Suprapubic skin (tissue), 4 donors: ENCODE data around the gene SPATS2L. TPM values are rescaled to one million over a fixed set of nuclear protein-coding genes. Genes with fewer than 3 reads are reported as not detected.

Experiments used
- DNase-seq, 2 donors: peaks; one replicate each; pipeline ENCODE4 v3.0.0-alpha.2; 2019; ENCODE audit warnings: low spot score in 2 of 2
- H3K27ac ChIP-seq: fragments of 200-600 bp; sonication (generic); one replicate; pipeline ENCODE4 v1.5.1; 2019
- H3K27me3 ChIP-seq: fragments of 200-600 bp; sonication (generic); one replicate; pipeline ENCODE4 v1.5.1; 2019
- H3K36me3 ChIP-seq: fragments of 200-600 bp; sonication (generic); one replicate; pipeline ENCODE4 v1.5.1; 2019
- H3K4me1 ChIP-seq: fragments of 200-600 bp; sonication (generic); one replicate; pipeline ENCODE4 v1.5.1; 2019
- H3K4me3 ChIP-seq: fragments of 200-600 bp; sonication (generic); one replicate; pipeline ENCODE4 v1.5.1; 2019; ENCODE audit warnings: mild to moderate bottlenecking
- H3K9me3 ChIP-seq: fragments of 200-600 bp; sonication (generic); one replicate; pipeline ENCODE4 v1.5.1; 2019
- CTCF ChIP-seq, 2 donors: fragments of 200-600 bp in 1 of 2; fragments of 450-650 bp in 1 of 2; sonication (generic) in 1 of 2; IDR thresholded peaks; one replicate each; pipeline ENCODE4 v1.5.1; 2016 to 2019; ENCODE audit warnings: antibody characterized with exemption in 2 of 2, mild to moderate bottlenecking in 1 of 2, moderate library complexity in 1 of 2
- EP300 ChIP-seq: sonication (generic); formaldehyde crosslinking; IDR thresholded peaks from one replicate; pipeline ENCODE4 v1.6.1; 2017; ENCODE audit warnings: antibody characterized with exemption
- POLR2A ChIP-seq, 2 donors: fragments of 450-650 bp; IDR thresholded peaks; one replicate each; pipeline ENCODE4 v1.6.1; 2017; ENCODE audit warnings: antibody characterized with exemption in 2 of 2, mild to moderate bottlenecking in 2 of 2, moderate library complexity in 2 of 2
- POLR2AphosphoS5 ChIP-seq, 3 donors: sonication (generic); formaldehyde crosslinking; IDR thresholded peaks; one replicate each; pipeline ENCODE4 v1.6.1; 2017; ENCODE audit warnings: antibody characterized with exemption in 3 of 3
- WGBS: methylation state at CpG from one replicate; pipeline ENCODE4 v1.1.5; 2018; 5-methylcytosine and 5-hydroxymethylcytosine counted together
- total RNA-seq, 4 donors: library from RNA; depleted of rRNA; stranded (reverse); fragments of >200 nt; gene quantifications; one replicate each; pipeline ENCODE4 v1.1.0, GENCODE V29; 2016

SPATS2L gene
- total RNA-seq, 4 donors from 2014 or later: 39.9 to 104 (median 57.7) TPM

DNA sequence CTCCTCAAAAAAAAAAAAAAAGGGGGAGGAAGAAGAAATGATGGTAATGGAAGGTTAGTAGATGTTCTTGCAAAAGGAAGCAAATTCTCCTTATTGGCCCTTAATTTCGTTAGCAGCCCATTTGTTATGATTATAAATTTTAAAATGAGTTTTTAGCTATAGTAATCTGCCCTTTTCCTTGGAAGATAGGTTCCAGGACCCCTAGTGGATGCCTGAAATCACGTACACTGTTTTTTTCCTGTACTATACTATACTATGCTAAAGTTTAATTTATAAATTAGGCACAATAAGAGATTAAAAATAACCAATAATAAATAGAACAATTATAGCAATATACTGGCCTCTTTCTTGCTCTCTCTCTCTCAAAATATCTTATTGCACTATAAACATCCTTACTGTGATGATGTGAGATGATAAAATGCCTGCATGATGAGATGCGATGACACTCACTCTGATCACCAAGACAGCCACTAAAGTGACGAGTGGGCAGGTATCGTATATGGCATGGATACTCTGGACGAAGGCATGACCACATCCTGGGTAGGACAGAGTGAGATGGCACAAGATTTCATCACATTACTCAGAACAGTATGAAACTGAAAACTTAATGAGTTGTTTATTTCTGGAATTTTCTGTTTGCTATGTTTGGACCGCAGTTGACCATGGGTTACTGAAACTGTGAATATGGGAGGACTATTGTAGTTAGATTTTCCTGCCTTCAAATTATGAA, 116.2 kb downstream of the SPATS2L start:
- TF ChIP-seq POLR2AphosphoS5 (IDR thresholded peaks at IDR 0.05) (no peak), CTCF (IDR thresholded peaks at IDR 0.05) (no peak)
- H3K36me3 ChIP-seq: peaks cover 25% of the 10 kb centered on the region
- no peak for DNase-seq
- H3K9me3 ChIP-seq: no peaks in the 10 kb centered on the region
- H3K27me3 ChIP-seq: no peaks in the 10 kb centered on the region
- no peaks in the 10 kb centered on the region for H3K4me1 ChIP-seq
- 95% methylated on average over 7 of the region's 7 CpGs for WGBS
- no peak overlapping the region for H3K27ac ChIP-seq
- H3K4me3 ChIP-seq: no peak overlapping the region

- Histone ChIP-seq H3K27me3 (no peaks in the 10 kb centered on the region), H3K36me3 (peaks cover 25% of the 10 kb centered on the region), H3K27ac (no peak overlapping the region), H3K9me3 (no peaks in the 10 kb centered on the region), H3K4me1 (no peaks in the 10 kb centered on the region), H3K4me3 (no peak overlapping the region)
- no peak for DNase-seq
- no peak for TF ChIP-seq POLR2AphosphoS5 (IDR thresholded peaks at IDR 0.05)
- TF ChIP-seq CTCF (IDR thresholded peaks at IDR 0.05): no peak
- no peak for TF ChIP-seq POLR2A (IDR thresholded peaks at IDR 0.05)
- no peak for TF ChIP-seq EP300
- 90% methylated on average over 2 of the region's 2 CpGs for WGBS
These were observed 117.0 kb downstream of the SPATS2L start for GRCh38 chr2:200423541-200423940.

DNA sequence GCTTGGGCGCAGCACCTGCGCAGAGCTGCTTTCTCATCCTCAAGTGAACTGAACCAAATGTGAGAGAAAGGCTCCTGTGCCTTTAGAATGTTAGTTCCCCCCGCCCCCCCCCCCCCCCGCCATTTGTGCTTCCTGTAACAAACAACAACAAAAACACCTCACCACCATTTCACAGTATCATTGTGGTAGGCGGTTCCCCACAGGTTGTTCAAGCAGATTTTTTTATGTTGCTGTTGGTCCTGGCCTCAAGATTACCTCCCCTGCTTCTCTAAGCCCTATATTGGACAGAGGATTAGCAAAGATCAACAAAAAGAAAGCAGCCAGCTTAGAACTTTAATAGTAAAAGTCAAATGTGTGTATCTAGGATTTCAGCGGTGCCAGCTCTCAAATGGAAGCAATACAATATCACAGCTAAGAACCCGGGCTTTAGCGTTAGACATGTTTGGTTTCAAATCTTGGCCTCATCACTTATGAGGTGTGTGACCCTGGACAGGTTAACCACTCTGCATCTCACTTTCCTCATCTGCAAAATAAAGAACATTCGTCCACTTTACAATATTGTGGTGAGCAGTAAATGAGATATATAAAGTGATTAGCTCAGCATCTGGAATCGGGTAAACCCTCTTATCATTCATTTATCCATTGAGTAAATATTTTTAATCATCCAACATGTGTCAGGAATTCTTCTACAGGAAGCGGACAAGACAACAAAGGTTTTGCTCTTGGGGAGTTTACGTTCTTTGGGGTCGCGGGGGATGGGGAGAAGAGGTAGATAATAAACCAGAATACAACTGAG, 118.7 kb downstream of the SPATS2L start:
- 93% methylated on average over 14 of the region's 14 CpGs for WGBS
- H3K27me3 ChIP-seq: no peaks in the 10 kb centered on the region

GRCh38 chr2:200426754-200427153, 120.3 kb downstream of the SPATS2L start:
- WGBS: 91% methylated on average over 1 of the region's 1 CpG
- Histone ChIP-seq H3K4me1 (no peaks in the 10 kb centered on the region), H3K4me3 (no peak overlapping the region), H3K27ac (no peak overlapping the region), H3K9me3 (no peaks in the 10 kb centered on the region), H3K36me3 (peaks cover 16% of the 10 kb centered on the region), H3K27me3 (no peaks in the 10 kb centered on the region)
- TF ChIP-seq CTCF (IDR thresholded peaks at IDR 0.05): no peak
- TF ChIP-seq POLR2A (IDR thresholded peaks at IDR 0.05): no peak
- no peak for TF ChIP-seq EP300
- TF ChIP-seq POLR2AphosphoS5 (IDR thresholded peaks at IDR 0.05): no peak
- no peak for DNase-seq

More for the DNA sequence above, 118.7 kb downstream of the SPATS2L start:
- H3K27ac ChIP-seq: no peak overlapping the region
- no peaks in the 10 kb centered on the region for H3K4me1 ChIP-seq
- no peak overlapping the region for H3K4me3 ChIP-seq
- no peak for DNase-seq
- no peak for TF ChIP-seq CTCF (IDR thresholded peaks at IDR 0.05)
- TF ChIP-seq EP300: no peak
- TF ChIP-seq POLR2A (IDR thresholded peaks at IDR 0.05): no peak
- no peak for TF ChIP-seq POLR2AphosphoS5 (IDR thresholded peaks at IDR 0.05)
- no peaks in the 10 kb centered on the region for H3K9me3 ChIP-seq
- H3K36me3 ChIP-seq: peaks cover 17% of the 10 kb centered on the region

GRCh38 chr2:200428961-200429665, 122.6 kb downstream of the SPATS2L start:
- DNase-seq: no peak
- Histone ChIP-seq H3K4me3 (no peak overlapping the region), H3K27me3 (no peaks in the 10 kb centered on the region), H3K9me3 (no peaks in the 10 kb centered on the region), H3K27ac (no peak overlapping the region), H3K4me1 (no peaks in the 10 kb centered on the region), H3K36me3 (peaks cover 5% of the 10 kb centered on the region)
- TF ChIP-seq CTCF (IDR thresholded peaks at IDR 0.05) (no peak), EP300 (no peak), POLR2A (IDR thresholded peaks at IDR 0.05) (no peak), POLR2AphosphoS5 (IDR thresholded peaks at IDR 0.05) (no peak)
- 90% methylated on average over 6 of the region's 6 CpGs for WGBS
